Activated naive CD4-positive, alpha-beta T cell treated with anti-CD3 and anti-CD28 coated beads for 36 hours (primary cell): ENCODE data around the gene DNAI1. TPM values are rescaled to one million over a fixed set of nuclear protein-coding genes. Genes with fewer than 3 reads are reported as not detected.

Experiments
- CTCF ChIA-PET: fragments of 350-600 bp; sonication (Branson Sonifier 250); formaldehyde crosslinking; loops from one replicate; lab custom pipeline; 2021; ENCODE audit warnings: antibody characterized with exemption; lab: Charles Lee
- DNase-seq: peaks from one replicate; pipeline ENCODE4 v3.0.0-alpha.2; 2020
- H3K27ac Mint-ChIP-seq: one replicate; pipeline ENCODE4 v1.8.0; 2021; ENCODE audit warnings: mild to moderate bottlenecking, mixed read lengths
- H3K27me3 Mint-ChIP-seq: one replicate; pipeline ENCODE4 v1.8.0; 2021; ENCODE audit warnings: low read depth, mixed read lengths
- H3K36me3 Mint-ChIP-seq: one replicate; pipeline ENCODE4 v1.8.0; 2021; ENCODE audit warnings: low read depth, mixed read lengths
- H3K4me1 Mint-ChIP-seq: one replicate; pipeline ENCODE4 v1.8.0; 2021; ENCODE audit warnings: low read depth, mixed read lengths
- H3K4me3 Mint-ChIP-seq: one replicate; pipeline ENCODE4 v1.8.0; 2021; ENCODE audit warnings: mild to moderate bottlenecking, moderate library complexity, mixed read lengths
- H3K9me3 Mint-ChIP-seq: one replicate; pipeline ENCODE4 v1.8.0; 2021; ENCODE audit warnings: mixed read lengths
- intact Hi-C: fragments of 100-400 bp; cut with micrococcal nuclease; formaldehyde crosslinking; loops from one replicate; pipeline ENCODE4 v1.15.1; 2023
- total RNA-seq, 2 experiments: library from RNA; stranded (reverse); gene quantifications; one replicate each; pipeline ENCODE4 v1.2.3, GENCODE V29; 2021

Gene DNAI1
- total RNA-seq, 2 experiments from 2014 or later, result 0.26 TPM; not detected in 1

DNA sequence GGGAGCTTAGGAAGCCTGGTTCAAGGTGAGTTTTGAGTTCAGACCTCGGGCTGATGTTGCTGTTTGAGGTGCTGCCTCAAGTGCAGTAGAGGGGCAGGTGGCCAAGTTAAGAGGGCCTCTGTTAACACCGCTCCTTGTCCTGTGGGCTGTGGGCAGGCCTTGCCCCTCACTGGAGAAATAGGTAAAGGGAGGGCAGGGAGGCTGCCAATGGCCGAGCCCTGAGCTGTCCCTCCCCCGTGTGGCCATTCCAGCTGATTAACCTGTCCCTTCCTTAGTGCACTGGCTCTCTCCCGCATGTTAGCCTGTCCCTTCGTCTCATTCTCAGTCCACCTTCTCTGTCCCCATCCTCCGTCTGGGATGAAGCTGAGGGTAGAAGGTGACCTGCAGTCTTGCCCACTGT, 109.5 kb downstream of the DNAI1 start:
- Mint-ChIP-seq H3K4me1 (no peaks in the 10 kb centered on the region), H3K27me3 (peaks cover 3% of the 10 kb centered on the region), H3K9me3 (no peaks in the 10 kb centered on the region), H3K36me3 (no peaks in the 10 kb centered on the region), H3K4me3 (no peak overlapping the region), H3K27ac (no peak overlapping the region)
- CTCF ChIA-PET, result interaction anchor here (1.0 kb wide), 1 partner anchor 35 kb away, joined by 3 read pairs; no protein-coding TSS in a partner anchor
- intact Hi-C loops, result no loop called here
- no peak for DNase-seq

DNA sequence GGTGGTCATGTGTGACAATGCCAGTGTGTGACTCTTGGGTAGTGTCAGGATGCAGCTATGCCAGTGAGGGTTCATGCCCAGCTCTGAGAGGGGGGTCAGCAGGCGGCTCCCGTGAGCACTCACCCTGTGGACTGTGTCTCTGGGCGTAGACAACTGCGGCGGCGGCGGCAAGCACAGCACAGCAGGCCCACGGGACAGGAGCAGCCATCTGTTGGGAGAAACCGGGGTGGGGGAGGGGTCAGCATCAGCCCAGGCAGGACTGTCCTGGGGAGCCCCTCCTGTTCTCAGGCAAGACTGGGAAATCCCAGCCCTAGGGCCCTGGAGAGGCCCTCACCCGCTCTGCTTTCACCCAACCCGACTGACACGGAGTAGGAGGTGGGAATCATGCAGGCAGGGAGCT, 110.2 kb downstream of the DNAI1 start:
- Mint-ChIP-seq H3K27ac (no peak overlapping the region), H3K4me3 (no peak overlapping the region), H3K9me3 (no peaks in the 10 kb centered on the region), H3K4me1 (no peaks in the 10 kb centered on the region), H3K27me3 (no peaks in the 10 kb centered on the region), H3K36me3 (no peaks in the 10 kb centered on the region)
- CTCF ChIA-PET, result interaction anchor here (0.6 to 1.0 kb wide), 2 partner anchors 34 to 35 kb away, joined by 3 to 4 read pairs; no protein-coding TSS in a partner anchor
- no peak for DNase-seq
- intact Hi-C loops, result no loop called here

DNA sequence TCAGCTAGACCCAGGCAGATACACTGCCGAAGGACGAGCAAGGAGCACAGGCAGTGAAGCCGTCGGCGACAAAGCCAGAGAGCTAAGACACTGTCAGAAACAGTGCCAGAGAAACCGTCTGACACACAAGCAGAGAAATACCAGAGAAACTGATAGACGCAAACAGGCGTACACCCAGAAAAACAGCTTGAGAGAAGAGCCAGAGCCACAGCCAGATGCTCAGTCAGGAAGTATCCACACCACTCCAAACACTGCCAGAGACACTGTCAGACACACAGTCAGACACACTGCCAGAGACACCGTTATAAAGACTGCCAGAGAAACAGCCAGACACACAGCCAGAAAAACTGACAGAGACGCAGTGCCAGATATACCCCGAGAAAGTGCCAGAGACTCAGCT, 111.8 kb downstream of the DNAI1 start:
- Mint-ChIP-seq H3K4me1 (no peaks in the 10 kb centered on the region), H3K36me3 (no peaks in the 10 kb centered on the region)
- intact Hi-C loops, result no loop called here

More for the DNA sequence above, 111.8 kb downstream of the DNAI1 start:
- DNase-seq, result no peak
- H3K27me3 Mint-ChIP-seq, result peaks cover 5% of the 10 kb centered on the region
- H3K9me3 Mint-ChIP-seq, result no peaks in the 10 kb centered on the region
- H3K4me3 Mint-ChIP-seq, result no peak overlapping the region
- no peak overlapping the region for H3K27ac Mint-ChIP-seq
- CTCF ChIA-PET, result interaction anchor here (1.1 to 1.3 kb wide), 2 partner anchors 9 to 33 kb away, joined by 4 to 5 read pairs; no protein-coding TSS in a partner anchor

Other genes starting within 250 kb of the DNAI1 start
- gene KIF24, start 129.5 kb upstream of the DNAI1 start, total RNA-seq, result 1 to 10 TPM; 4.2 to 4.5 TPM
- gene NUDT2, start 129.2 kb upstream of the DNAI1 start, total RNA-seq, result 10 to 100 TPM; 39.2 to 42.9 TPM
- gene MYORG, start 81.9 kb upstream of the DNAI1 start, total RNA-seq, result 1 to 10 TPM; 1.1 to 2.0 TPM
- gene FAM219A, start 235 bp upstream of the DNAI1 start, total RNA-seq, result 10 to 100 TPM; 11.1 to 11.6 TPM
- under 1 TPM; 0.19 to 0.27 TPM for gene ENHO, start 64.2 kb downstream of the DNAI1 start, total RNA-seq
- gene CNTFR, start 130.9 kb downstream of the DNAI1 start, total RNA-seq, result not detected
- 10 to 100 TPM; 25.7 to 27.0 TPM for gene RPP25L, start 153.3 kb downstream of the DNAI1 start, total RNA-seq
- 10 to 100 TPM; 86.1 to 87.5 TPM for gene DCTN3, start 161.7 kb downstream of the DNAI1 start, total RNA-seq
- under 1 TPM; 0.29 to 0.37 TPM for gene ARID3C, start 170.3 kb downstream of the DNAI1 start, total RNA-seq
- gene SIGMAR1, start 179.0 kb downstream of the DNAI1 start, total RNA-seq, result 10 to 100 TPM; 58.9 TPM
- 10 to 100 TPM; 42.0 to 44.6 TPM for gene GALT, start 187.9 kb downstream of the DNAI1 start, total RNA-seq
- 10 to 100 TPM; 12.1 to 13.0 TPM for gene IL11RA, start 193.4 kb downstream of the DNAI1 start, total RNA-seq
- under 1 TPM in 1 of 2 experiments, not detected in 1; 0.69 TPM for gene CCL27, start 203.9 kb downstream of the DNAI1 start, total RNA-seq
- gene CCL19, start 232.5 kb downstream of the DNAI1 start, total RNA-seq, result not detected